DOHH2 (cell line): Measurements from ENCODE around the gene KRT80.

Source experiments
- EZH2phosphoT487 ChIP-seq: fragments of 200-600 bp; sonication (generic); IDR thresholded peaks from 2 replicates; pipeline ENCODE4 v1.6.1; 2017; ENCODE audit warnings: borderline replicate concordance, mild to moderate bottlenecking, antibody characterized with exemption, low read length, moderate library complexity, mixed read lengths
- TF ChIP-seq, protein P1 (sequence below): fragments of 200-600 bp; sonication (generic); IDR thresholded peaks from one replicate; pipeline ENCODE4 v1.5.1; 2014; ENCODE audit warnings: antibody characterized with exemption, mild to moderate bottlenecking, low read depth, low read length; ENCODE audit not compliant: poor library complexity, severe bottlenecking

- TF ChIP-seq EZH2phosphoT487 = no peak
- TF ChIP-seq, protein P1, sequence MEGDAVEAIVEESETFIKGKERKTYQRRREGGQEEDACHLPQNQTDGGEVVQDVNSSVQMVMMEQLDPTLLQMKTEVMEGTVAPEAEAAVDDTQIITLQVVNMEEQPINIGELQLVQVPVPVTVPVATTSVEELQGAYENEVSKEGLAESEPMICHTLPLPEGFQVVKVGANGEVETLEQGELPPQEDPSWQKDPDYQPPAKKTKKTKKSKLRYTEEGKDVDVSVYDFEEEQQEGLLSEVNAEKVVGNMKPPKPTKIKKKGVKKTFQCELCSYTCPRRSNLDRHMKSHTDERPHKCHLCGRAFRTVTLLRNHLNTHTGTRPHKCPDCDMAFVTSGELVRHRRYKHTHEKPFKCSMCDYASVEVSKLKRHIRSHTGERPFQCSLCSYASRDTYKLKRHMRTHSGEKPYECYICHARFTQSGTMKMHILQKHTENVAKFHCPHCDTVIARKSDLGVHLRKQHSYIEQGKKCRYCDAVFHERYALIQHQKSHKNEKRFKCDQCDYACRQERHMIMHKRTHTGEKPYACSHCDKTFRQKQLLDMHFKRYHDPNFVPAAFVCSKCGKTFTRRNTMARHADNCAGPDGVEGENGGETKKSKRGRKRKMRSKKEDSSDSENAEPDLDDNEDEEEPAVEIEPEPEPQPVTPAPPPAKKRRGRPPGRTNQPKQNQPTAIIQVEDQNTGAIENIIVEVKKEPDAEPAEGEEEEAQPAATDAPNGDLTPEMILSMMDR = no peak
These were observed 46.4 kb downstream of the KRT80 start for GRCh38 chr12:52145228-52146088.
